ENCODE measurements around the gene FARS2.

The FARS2 gene

DNA sequence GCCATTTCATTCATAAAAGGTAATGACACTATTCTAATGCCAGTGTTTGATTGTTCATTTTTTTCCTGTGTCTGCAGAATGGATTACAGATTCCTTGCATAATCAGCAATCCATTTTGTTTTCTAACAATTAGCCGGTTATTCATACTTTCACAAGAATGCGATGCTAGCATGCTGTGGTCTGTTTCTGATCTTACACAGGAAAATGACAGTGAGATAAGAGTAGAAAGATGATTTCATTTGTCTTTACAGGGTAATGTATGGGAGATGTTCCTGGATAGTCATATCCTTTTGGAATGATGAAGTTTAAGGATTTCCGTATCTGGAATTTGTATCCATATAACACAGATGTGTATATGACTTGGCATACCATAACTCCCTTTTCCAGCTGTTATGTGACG, 207.3 kb downstream of the FARS2 start:
- no peak overlapping the region for H3K4me3 ChIP-seq (ENCODE audit: low read depth, low read length)

DNA sequence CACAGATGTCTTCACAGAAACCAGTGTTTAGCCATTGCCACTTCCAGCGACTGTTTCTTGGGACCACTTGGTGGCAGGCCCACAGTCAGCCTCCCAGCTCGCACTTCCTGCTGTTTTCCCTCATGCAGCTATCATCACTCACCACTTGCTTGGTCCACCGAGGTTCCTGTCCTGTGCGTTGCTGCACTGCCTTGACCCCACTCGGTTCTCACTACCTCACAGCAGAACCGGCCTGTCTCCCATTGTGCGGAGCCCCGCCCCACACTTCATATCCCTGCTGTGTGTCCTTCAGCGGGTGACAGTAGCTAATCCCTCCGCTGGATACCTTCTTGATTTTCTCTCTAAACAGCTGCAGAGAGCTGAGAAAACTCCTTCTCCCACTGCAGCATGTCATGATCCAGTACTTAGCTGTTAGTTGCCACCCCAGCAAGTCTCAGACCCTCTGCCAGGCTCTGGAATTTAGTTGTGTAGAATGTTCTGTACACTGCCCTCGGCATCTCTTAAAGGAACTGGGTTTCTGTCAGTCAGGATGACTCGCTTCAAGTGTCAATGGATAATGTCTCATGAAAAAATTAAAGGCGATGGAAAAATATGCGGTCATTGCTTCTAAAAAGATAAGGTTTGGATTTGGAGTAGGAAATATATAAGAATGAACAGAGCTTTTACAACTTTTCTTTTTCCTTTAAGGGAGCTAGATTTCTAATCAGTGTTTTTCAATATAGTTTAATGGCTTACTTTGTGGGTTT, 208.0 kb downstream of the FARS2 start:
- TF ChIP-seq POLR2A (IDR thresholded peaks at IDR 0.05; ENCODE audit: extremely low read depth, insufficient read length) = no peak
- TF ChIP-seq, protein P1, sequence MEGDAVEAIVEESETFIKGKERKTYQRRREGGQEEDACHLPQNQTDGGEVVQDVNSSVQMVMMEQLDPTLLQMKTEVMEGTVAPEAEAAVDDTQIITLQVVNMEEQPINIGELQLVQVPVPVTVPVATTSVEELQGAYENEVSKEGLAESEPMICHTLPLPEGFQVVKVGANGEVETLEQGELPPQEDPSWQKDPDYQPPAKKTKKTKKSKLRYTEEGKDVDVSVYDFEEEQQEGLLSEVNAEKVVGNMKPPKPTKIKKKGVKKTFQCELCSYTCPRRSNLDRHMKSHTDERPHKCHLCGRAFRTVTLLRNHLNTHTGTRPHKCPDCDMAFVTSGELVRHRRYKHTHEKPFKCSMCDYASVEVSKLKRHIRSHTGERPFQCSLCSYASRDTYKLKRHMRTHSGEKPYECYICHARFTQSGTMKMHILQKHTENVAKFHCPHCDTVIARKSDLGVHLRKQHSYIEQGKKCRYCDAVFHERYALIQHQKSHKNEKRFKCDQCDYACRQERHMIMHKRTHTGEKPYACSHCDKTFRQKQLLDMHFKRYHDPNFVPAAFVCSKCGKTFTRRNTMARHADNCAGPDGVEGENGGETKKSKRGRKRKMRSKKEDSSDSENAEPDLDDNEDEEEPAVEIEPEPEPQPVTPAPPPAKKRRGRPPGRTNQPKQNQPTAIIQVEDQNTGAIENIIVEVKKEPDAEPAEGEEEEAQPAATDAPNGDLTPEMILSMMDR (IDR thresholded peaks at IDR 0.05; ENCODE audit: low read depth, low read length) = no peak
- TF ChIP-seq MYC (IDR thresholded peaks at IDR 0.05; ENCODE audit: low read depth, low read length) = no peak
- TF ChIP-seq, protein P2, sequence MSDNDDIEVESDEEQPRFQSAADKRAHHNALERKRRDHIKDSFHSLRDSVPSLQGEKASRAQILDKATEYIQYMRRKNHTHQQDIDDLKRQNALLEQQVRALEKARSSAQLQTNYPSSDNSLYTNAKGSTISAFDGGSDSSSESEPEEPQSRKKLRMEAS (IDR thresholded peaks at IDR 0.05; ENCODE audit: low read depth, low read length) = no peak
- no peak overlapping the region for H3K4me3 ChIP-seq (ENCODE audit: low read depth, low read length)
- no peak for DNase-seq (ENCODE audit: low read depth)

More for the DNA sequence above, 207.3 kb downstream of the FARS2 start:
- no peak for DNase-seq (ENCODE audit: low read depth)
- TF ChIP-seq, protein P2 (IDR thresholded peaks at IDR 0.05; ENCODE audit: low read depth, low read length) = no peak
- TF ChIP-seq POLR2A (IDR thresholded peaks at IDR 0.05; ENCODE audit: extremely low read depth, insufficient read length) (no peak), MYC (IDR thresholded peaks at IDR 0.05; ENCODE audit: low read depth, low read length) (no peak)
- TF ChIP-seq, protein P1 (IDR thresholded peaks at IDR 0.05; ENCODE audit: low read depth, low read length) = no peak

DNA sequence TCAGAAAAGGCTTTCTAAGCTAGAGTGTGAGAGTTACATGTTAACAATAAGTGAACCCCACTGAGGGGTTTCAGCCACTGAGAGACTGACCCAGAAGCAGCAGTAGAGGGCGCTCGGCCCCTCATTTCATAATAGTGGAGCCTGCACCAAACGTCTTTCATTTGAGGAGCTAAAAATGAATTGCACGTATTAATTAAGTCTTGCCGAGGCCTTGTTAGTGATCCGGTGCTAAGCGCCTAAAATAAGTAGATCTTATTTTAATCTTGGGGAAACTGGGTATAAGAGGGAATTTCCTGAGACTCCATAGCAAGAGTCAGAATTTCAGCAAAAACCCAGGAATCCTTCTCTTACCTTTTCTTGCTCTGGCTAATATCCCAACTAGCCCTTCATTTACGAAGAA, 209.7 kb downstream of the FARS2 start:
- peak; percentile 84 for DNase-seq (ENCODE audit: low read depth)
- no peak overlapping the region for H3K4me3 ChIP-seq (ENCODE audit: low read depth, low read length)
- TF ChIP-seq, protein P1 (IDR thresholded peaks at IDR 0.05; ENCODE audit: low read depth, low read length) = peak; percentile 89
- no peak for TF ChIP-seq POLR2A (IDR thresholded peaks at IDR 0.05; ENCODE audit: extremely low read depth, insufficient read length)
- no peak for TF ChIP-seq MYC (IDR thresholded peaks at IDR 0.05; ENCODE audit: low read depth, low read length)

DNA sequence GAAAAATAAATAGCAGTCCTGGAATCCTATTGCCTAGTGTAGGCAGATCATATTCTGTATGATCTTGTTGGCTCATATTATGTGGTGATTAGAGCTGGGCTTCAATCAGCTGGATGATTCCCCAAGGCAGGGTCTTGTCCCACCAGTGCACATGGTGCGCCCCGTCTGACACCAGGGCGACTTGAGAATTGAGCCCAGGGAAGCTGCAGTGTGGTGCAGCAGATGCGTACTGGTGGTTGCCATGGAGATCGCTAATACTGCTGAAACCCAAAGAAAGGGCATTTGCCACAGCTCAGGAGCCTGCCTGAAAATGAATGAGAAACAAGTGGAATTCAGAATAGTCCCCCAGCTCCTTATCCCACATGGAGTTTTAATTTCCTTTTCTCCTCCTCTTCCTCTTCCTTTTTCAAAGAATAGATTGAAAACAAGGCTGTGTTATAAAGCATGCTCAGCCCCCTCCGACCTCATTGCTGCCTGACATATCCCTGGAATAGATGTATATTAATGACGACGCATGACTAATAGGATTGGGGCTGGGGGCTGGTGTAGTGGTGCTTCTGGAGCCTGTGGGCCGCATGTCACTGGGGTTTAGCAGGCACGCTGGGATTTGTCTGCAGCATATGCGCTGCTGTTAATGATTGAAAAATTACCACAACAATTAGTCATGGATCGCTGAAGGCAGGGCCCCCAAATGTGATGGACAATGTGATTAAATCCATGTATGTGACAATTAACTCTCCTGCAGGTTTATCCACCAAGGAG, 210.5 kb downstream of the FARS2 start:
- TF ChIP-seq, protein P2 (IDR thresholded peaks at IDR 0.05; ENCODE audit: low read depth, low read length) = no peak
- TF ChIP-seq, protein P1 (IDR thresholded peaks at IDR 0.05; ENCODE audit: low read depth, low read length) = no peak
- TF ChIP-seq MYC (IDR thresholded peaks at IDR 0.05; ENCODE audit: low read depth, low read length) (no peak), POLR2A (IDR thresholded peaks at IDR 0.05; ENCODE audit: extremely low read depth, insufficient read length) (no peak)
- no peak for DNase-seq (ENCODE audit: low read depth)
- H3K4me3 ChIP-seq (ENCODE audit: low read depth, low read length) = no peak overlapping the region

DNA sequence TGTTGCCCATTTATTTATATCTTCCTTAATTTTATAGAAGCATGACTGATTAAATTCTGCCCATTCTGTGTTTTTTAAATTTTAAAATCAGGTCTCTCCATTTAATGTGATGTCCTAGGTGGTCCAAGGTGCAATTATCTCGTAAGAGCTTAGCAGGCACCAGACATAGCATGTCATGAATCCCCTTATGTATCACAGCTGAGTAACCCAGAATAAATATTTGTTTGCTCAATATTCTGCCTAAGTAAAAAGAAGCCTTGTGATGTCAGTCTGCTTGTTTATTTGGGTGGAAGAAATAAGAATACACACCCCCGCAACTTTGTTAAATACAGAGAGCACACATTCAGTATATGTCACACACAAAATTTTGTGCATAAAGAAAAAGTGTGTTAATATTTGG, 211.3 kb downstream of the FARS2 start:
- no peak for DNase-seq (ENCODE audit: low read depth)

More for the DNA sequence above, 211.3 kb downstream of the FARS2 start:
- no peak overlapping the region for H3K4me3 ChIP-seq (ENCODE audit: low read depth, low read length)
- TF ChIP-seq MYC (IDR thresholded peaks at IDR 0.05; ENCODE audit: low read depth, low read length) (no peak), POLR2A (IDR thresholded peaks at IDR 0.05; ENCODE audit: extremely low read depth, insufficient read length) (no peak)
- TF ChIP-seq, protein P1 (IDR thresholded peaks at IDR 0.05; ENCODE audit: low read depth, low read length) = no peak
- TF ChIP-seq, protein P2 (IDR thresholded peaks at IDR 0.05; ENCODE audit: low read depth, low read length) = no peak

All from NB4 (cell line).